H7 (cell line): ENCODE results near the gene TMEM127. TPM values are rescaled to one million over a fixed set of nuclear protein-coding genes. Genes with fewer than 3 reads are reported as not detected.
A peak's percentile ranks its signal among the peaks of the same experiment; 100 is the strongest.
"Not testable (repeated sequence)": the region's sequence is repeated elsewhere in the genome, so short reads cannot be mapped to it uniquely, and the experiment has no call there.

Source experiments
- DNase-seq: peaks from one replicate; pipeline ENCODE4 v3.0.0; 2012
- H3K27me3 ChIP-seq: 2 replicates; pipeline ENCODE4 v1.6.0; 2011; ENCODE audit warnings: mild to moderate bottlenecking, low read length; ENCODE audit not compliant: control insufficient read depth, insufficient read depth
- H3K36me3 ChIP-seq: replicated peaks from 2 replicates; pipeline ENCODE4 v1.5.1; 2011; ENCODE audit warnings: low read length; ENCODE audit not compliant: control insufficient read depth, insufficient read depth
- H3K4me3 ChIP-seq: 2 replicates; pipeline ENCODE4 v1.5.1; 2011; ENCODE audit warnings: low read depth, mild to moderate bottlenecking, control low read depth, low read length, moderate library complexity; ENCODE audit not compliant: insufficient read depth
- total RNA-seq: library from RNA; depleted of rRNA; stranded (reverse); fragments of >200 nt; shearing (Covaris generic); gene quantifications from 2 replicates; pipeline ENCODE4 v1.2.3, GENCODE V29; 2014; rRNA removed

The TMEM127 gene, protein sequence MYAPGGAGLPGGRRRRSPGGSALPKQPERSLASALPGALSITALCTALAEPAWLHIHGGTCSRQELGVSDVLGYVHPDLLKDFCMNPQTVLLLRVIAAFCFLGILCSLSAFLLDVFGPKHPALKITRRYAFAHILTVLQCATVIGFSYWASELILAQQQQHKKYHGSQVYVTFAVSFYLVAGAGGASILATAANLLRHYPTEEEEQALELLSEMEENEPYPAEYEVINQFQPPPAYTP
- total RNA-seq, result 13.4 and 13.8 TPM in 2 replicates

DNA sequence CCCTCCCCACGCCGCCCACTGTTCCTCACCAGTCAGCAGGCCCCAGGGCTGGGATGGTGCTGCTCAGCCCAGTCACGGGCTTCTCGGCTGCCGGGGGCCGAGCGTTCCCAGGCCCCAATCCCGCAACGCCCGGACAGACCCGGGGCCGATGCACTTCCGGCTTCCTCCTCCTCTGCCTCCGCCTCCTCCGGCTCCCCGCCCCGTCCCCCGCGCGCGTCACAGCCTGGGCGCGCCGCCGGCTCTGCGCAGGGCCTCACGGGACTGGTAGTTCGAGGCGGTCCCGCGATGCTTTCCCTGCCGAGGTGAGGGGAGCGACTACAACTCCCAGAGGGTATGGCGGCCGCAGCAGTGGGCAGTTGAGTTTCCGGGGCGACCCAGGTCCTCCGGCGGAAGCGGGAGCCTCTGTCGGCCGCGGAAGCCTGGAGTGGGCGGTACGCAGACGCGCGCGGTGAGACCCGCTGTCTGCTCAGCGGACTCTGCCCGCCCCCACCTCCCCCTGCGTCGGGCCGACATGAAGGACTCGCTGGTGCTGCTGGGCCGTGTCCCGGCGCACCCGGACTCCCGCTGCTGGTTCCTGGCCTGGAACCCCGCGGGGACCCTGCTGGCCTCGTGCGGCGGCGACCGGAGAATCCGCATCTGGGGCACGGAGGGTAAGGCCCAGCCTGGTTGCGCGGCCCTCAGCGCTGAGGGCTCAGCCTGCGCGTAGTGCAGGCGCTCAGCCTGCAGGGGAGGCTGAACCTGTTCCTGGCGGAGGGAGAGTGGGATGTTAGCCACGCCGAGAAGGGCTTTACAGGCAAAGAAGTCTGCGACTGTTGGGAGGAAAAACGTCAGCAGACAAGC, at the start of gene TMEM127, which contains the start of gene CIAO1:
TSS of gene TMEM127 (minus strand) at position 158 of the 840 bp plus-strand sequence. CDS start 616 bp downstream, outside the sequence.
TSS of gene CIAO1 (plus strand) at position 386 of the 840 bp plus-strand sequence. CDS start at position 512, 126 bp downstream.
- Histone ChIP-seq H3K4me3 (peak within 1 kb of the TSS; percentile 92), H3K36me3 (peaks cover 24% of the 10 kb centered on the region)

DNA sequence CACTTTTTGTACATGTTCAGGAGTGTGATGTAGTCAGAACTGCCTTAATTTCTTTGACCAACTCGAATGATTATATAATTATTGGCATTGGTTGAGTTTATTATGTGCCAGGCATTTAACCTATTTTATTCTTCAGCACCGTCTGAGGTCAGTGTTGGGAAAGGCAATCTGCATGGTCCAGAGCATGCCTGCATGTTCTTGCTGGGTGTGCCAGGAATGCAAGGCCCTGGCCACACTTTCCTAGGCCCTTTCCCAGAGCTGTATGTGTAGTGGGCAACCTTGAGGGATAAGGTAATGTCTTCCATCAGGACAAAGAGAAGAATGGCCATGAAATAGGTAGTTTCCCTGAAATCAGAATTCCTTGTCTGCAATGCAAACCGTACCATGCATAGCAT, 49.2 kb upstream of the TMEM127 start:
- H3K4me3 ChIP-seq, result no peak overlapping the region

More for the DNA sequence above, at the start of gene TMEM127, which contains the start of gene CIAO1:
- H3K27me3 ChIP-seq, result no peaks in the 10 kb centered on the region
- DNase-seq, result peak; percentile 98

DNA sequence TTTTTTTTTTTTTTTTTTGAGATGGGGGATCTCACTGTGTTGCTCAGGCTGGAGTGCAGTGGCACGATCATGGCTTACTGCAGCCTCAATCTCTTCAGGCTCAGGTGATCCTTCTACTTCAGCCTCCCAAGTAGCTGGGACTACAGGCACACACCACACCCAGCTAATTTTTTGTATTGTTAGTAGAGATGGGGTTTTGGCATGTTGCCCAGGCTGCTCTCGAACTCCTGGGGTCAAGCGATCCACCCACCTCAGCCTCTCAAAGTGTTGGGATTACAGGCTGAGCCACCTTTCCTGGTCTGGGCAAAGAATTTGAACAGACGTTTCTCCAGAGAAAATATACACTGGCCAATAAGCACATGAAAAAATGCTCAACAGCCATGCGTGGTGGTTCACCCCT, 42.5 kb upstream of the TMEM127 start:
- no peak for DNase-seq
- Histone ChIP-seq H3K36me3 (peaks cover 7% of the 10 kb centered on the region), H3K27me3 (no peaks in the 10 kb centered on the region), H3K4me3 (no peak overlapping the region)

More for the DNA sequence above, 49.2 kb upstream of the TMEM127 start:
- Histone ChIP-seq H3K27me3 (peaks cover 9% of the 10 kb centered on the region), H3K36me3 (no peaks in the 10 kb centered on the region)
- no peak for DNase-seq

DNA sequence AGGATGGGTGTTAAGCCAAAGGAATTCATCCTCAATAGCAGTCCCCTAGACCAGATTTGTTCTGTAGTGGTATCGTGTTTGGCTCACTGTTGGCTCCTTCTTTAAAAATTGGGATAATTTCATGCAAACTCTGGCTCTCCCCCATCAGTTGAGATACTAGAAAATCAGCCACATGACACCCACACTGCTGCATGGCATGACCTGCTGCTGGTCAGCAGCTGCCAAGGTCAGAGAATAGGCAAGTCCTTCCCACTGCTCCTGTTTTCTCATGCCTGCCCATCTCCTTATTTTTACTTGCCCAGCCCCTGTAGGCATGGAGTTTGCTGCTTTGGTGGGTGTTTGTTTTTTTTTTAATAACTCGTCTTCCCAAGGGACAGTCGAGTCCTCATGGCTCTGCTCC, 40.6 kb upstream of the TMEM127 start:
- no peaks in the 10 kb centered on the region for H3K27me3 ChIP-seq
- H3K4me3 ChIP-seq, result peak overlapping the region; percentile 55
- H3K36me3 ChIP-seq, result peaks cover 25% of the 10 kb centered on the region
- no peak for DNase-seq

DNA sequence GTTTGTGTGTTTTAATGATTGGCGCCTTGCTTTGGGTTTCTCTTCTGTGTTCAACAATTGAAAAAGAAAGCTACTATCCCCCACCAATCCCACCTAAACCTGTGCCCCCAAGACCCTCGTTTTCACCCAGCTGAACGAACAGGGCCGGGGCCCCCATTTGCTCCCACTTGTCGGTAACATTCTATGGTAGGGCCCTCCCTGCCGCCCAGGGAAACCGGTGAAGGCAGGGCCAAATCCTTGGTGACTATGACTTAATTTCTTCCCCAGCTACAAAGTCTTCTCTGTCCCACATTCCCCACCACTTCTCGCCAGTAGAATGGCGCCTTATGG, 40.1 kb upstream of the TMEM127 start:
- DNase-seq, result no peak
- H3K36me3 ChIP-seq, result peaks cover 28% of the 10 kb centered on the region
- H3K4me3 ChIP-seq, result peak overlapping the region; percentile 55
- no peaks in the 10 kb centered on the region for H3K27me3 ChIP-seq

DNA sequence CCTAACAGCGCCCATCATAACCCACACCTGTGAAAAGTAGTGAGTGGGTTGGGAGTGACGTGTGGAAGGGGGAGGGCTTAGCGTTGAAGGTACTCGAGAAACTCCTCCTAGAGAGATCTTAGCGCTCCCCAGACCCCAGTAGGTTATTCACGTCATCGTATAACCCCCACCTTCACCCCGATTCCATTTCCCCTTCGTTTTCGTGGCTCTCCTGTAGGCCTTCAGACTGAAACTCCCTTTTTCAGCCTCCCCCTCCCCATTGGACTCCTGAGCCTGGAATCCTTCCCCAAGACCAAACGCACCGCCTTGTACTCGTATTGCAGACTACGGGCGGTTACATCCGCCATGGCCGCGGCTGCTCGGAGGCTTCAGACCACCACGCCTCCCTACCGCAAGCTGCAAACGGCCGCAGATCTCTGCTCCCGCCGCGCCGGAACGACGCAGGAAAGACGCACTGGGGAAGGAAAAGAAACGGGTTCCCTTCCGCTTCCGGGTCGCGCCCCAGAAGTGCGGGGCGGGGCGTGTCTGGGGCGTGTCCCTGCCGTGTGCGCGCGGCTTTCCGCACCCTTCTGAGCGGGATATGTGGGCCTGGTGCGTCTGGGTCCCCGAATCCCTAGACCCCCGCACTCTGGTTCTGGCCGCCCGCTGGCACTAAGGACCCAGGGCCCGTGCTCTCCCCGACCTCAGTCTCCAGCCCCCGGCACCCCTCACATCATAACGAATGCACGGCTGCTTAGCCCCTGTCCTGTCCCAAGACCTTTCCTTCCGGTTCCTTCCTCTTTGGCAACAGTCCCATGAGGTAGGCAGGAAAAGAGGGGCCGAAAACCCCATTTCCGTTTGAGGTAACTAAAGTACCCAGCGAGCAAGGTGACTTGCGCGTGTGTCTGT, 39.5 kb upstream of the TMEM127 start, which contains the start of gene SNRNP200:
TSS of gene SNRNP200 (minus strand) at position 456 of the 888 bp plus-strand sequence. CDS start at position 347, 109 bp downstream.
- Histone ChIP-seq H3K27me3 (no peaks in the 10 kb centered on the region), H3K4me3 (peak within 1 kb of the TSS; percentile 55), H3K36me3 (peaks cover 30% of the 10 kb centered on the region)
- DNase-seq, result peak; percentile 93

DNA sequence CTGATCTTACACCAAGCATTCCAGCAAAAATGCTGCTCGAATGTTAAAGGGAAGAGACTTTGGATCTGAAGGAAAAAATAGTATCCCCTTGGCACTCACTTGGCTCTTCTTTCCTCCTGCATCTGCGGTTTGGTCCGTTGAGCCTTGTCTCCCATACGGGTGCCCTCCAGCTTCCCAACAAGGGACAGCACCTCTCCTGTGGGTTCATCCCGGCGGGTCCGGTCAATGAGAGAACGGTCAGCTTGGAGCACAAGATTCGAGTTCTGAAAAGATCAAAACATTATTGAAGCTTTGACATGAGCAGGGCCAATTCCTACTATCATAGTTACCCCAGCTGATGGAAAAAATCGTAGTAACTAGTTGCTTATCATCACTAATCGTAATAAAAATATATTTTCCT, 38.8 kb upstream of the TMEM127 start:
- Histone ChIP-seq H3K4me3 (peak overlapping the region; percentile 55), H3K27me3 (no peaks in the 10 kb centered on the region), H3K36me3 (peaks cover 36% of the 10 kb centered on the region)
- no peak for DNase-seq

DNA sequence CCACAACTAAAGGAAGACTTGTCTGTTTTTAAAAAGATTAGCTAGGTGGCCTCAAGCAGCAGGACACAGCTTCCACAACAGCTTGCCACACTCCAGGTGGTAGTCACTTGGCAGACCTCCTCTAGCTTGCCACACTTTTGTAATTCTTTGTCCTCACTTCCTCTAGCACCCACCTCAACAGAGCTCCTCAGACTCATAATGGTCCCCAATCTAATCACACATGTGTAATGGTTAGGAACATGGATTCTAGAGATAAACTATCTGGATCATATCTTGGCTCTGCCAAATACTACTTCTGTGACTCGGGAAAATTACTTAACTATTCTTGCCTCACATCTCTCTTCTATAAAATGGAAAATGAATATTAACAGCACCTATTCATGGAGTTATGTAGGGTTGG, 36.1 kb upstream of the TMEM127 start:
- no peak overlapping the region for H3K4me3 ChIP-seq
- H3K27me3 ChIP-seq, result no peaks in the 10 kb centered on the region
- no peak for DNase-seq
- H3K36me3 ChIP-seq, result peaks cover 61% of the 10 kb centered on the region

DNA sequence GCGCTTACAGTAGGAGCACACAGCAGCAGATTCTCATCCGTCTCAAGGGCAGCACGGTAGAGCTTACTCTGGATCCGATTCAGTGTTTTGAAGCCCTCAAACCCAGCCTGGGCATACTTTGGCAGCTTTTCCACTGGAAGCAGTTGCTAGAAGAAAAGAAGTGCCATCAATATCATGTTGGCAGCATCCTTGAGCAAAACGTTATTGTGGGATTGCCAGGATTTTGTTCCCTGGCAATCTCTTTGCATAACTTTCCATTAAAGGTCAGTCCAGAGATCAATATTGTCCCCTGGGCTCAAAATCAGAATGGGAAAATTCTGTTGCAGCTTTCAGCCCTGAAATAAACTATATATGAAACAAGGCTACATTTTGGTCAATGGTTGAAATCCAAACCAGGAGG, 31.1 kb upstream of the TMEM127 start:
- no peaks in the 10 kb centered on the region for H3K27me3 ChIP-seq
- no peak for DNase-seq
- no peak overlapping the region for H3K4me3 ChIP-seq
- peaks cover 70% of the 10 kb centered on the region for H3K36me3 ChIP-seq

DNA sequence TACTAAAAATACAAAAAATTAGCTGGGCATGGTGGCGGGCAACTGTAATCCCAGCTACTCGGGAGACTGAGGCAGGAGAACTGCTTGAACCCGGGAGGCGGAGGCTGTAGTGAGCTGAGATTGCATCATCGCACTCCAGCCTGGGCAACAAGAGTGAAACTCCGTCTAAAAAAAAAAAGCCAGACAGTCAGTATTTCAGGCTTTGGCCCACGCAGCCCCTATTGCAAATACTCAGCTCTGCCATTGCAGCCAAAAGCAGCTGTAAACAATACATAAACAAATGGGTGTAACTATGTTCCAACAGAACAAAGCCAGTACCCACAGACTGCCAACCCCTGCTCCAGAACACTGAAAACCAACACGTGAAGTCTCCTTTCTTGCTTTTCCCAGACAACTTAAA, 28.5 kb upstream of the TMEM127 start:
- H3K4me3 ChIP-seq, H3K27me3 ChIP-seq, DNase-seq: not testable (repeated sequence)
- H3K36me3 ChIP-seq, result peaks cover 77% of the 10 kb centered on the region

DNA sequence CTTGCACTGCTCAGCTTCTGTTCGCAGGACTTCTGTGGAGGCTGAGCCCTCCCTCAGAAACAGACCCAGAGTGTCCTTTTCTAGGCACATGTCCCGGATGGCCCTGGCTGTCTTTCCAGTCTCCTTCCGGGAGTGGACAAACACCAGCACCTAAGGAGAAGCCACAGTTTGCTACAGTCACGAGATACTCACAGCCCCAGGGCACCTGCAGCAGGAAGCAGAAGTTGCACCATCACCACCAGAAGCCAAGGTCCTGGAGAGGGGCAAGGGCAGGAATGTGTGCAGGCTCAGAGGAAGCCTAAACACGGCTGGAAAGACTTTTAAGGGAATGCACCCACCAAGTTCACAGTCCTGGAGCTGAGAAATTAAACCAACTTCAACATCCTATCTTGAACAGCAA, 26.0 kb upstream of the TMEM127 start:
- Histone ChIP-seq H3K36me3 (peaks cover 79% of the 10 kb centered on the region), H3K4me3 (no peak overlapping the region), H3K27me3 (no peaks in the 10 kb centered on the region)
- DNase-seq, result no peak

DNA sequence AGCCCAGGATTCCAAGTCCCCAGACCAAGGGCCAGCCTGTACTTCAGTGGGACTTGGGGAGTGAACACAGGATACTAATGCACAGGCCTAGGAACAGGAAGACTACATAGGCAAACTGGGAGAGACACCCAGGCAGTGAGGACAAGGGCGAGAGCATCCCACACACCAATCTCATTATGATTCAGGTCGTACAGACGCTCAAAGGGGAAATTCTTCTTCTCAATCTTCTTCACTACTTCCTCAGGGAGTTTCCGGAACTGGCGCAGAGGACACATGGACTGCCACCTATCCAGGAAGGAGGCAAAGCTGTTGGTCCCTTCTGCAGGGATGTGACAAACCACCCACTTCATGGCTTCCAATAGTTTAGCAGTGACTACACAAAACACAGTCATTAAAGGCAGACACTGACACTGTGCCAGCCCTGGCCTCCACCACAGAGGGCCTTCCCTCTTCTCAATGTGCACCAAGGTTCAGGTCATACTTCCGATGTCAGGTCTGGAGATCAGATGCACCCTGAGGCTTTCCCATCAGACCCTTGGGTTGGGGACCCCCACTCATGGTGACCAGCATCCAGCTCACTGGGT, 21.6 kb upstream of the TMEM127 start:
- Histone ChIP-seq H3K4me3 (no peak overlapping the region), H3K27me3 (no peaks in the 10 kb centered on the region), H3K36me3 (peaks cover 91% of the 10 kb centered on the region)
- DNase-seq, result no peak

DNA sequence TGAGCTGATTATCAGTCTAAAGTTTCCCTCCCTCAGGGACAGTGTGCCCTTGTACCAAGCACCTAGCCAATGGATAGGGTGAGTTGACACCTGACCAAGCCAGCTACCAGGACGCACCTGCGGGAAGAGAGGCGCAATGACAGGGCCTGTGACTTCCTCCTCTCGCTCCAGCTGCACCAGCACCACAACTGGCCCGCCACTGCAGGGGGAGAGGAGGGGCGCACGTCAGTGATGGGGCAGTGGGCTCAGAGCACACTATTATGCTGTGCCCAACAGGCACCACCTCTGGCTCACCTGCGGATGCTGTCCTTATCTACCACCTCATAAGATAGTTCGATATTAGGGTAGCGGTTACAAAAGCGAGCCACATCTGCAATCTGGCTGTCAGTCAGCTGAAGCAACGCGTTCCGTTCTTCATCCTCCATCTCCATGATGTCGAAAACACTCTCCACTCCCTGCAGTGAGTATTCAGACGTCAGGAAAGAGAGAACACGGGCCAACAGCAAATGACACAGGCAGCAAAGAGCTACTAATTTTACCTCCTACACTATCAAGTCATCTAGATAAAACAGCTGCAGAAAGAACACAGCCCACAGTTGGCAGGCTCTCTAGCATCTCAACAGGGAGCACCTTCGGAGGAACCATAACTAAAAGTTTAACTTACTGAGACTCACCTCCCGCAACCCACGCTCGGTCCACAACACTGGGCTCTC, 11.1 kb upstream of the TMEM127 start:
- DNase-seq, result no peak
- Histone ChIP-seq H3K27me3 (no peaks in the 10 kb centered on the region), H3K36me3 (peaks cover 53% of the 10 kb centered on the region), H3K4me3 (no peak overlapping the region)
